Activated naive CD4-positive, alpha-beta T cell treated with Interleukin-2 at 50 U/mL for 16 hours (primary cell): ENCODE results near the gene EXOC6B.

Source experiments
- DNase-seq: peaks from one replicate; pipeline ENCODE4 v3.0.0-alpha.2; 2020

Gene EXOC6B

GRCh38 chr2:72191441-72191840 is 634.4 kb downstream of the EXOC6B start:
- DNase-seq: no peak

- no peak for DNase-seq
Observed at GRCh38 chr2:72185206-72185605, 640.6 kb downstream of the EXOC6B start.

GRCh38 chr2:72183466-72183865 is 642.4 kb downstream of the EXOC6B start:
- no peak for DNase-seq

GRCh38 chr2:72183016-72183415 is 642.8 kb downstream of the EXOC6B start:
- no peak for DNase-seq

GRCh38 chr2:72182547-72182946 is 643.3 kb downstream of the EXOC6B start:
- no peak for DNase-seq

- DNase-seq: no peak
Observed at GRCh38 chr2:72181616-72182015, 644.2 kb downstream of the EXOC6B start.

- DNase-seq: no peak
Observed at GRCh38 chr2:72180351-72180750, 645.5 kb downstream of the EXOC6B start.

- DNase-seq: no peak
Observed at GRCh38 chr2:72178551-72178950, 647.3 kb downstream of the EXOC6B start.

- DNase-seq: no peak
Observed at GRCh38 chr2:72176281-72176680, 649.6 kb downstream of the EXOC6B start.

GRCh38 chr2:72175636-72176035 is 650.2 kb downstream of the EXOC6B start:
- DNase-seq: no peak

- DNase-seq: no peak
Observed at GRCh38 chr2:72173640-72174321, 652.1 kb downstream of the EXOC6B start.

GRCh38 chr2:72172478-72172877 is 653.4 kb downstream of the EXOC6B start:
- no peak for DNase-seq

GRCh38 chr2:72166279-72166678 is 659.6 kb downstream of the EXOC6B start:
- DNase-seq: no peak

GRCh38 chr2:72165792-72166191 is 660.0 kb downstream of the EXOC6B start:
- no peak for DNase-seq

GRCh38 chr2:72162574-72162973 is 663.3 kb downstream of the EXOC6B start:
- DNase-seq: no peak

GRCh38 chr2:72159211-72159993 is 666.4 kb downstream of the EXOC6B start:
- no peak for DNase-seq

- DNase-seq: no peak
Observed at GRCh38 chr2:72157871-72158771, 667.7 kb downstream of the EXOC6B start.

- no peak for DNase-seq
Observed at GRCh38 chr2:72156872-72157271, 669.0 kb downstream of the EXOC6B start.

GRCh38 chr2:72155737-72156136 is 670.1 kb downstream of the EXOC6B start:
- no peak for DNase-seq

GRCh38 chr2:72155151-72155550 is 670.7 kb downstream of the EXOC6B start:
- no peak for DNase-seq

- DNase-seq: no peak
Observed at GRCh38 chr2:72154386-72154975, 671.4 kb downstream of the EXOC6B start.

GRCh38 chr2:72153924-72154323 is 671.9 kb downstream of the EXOC6B start:
- no peak for DNase-seq
